IMR-90 (cell line): ENCODE results near the gene SPATA2.

Experiments used
- CTCF ChIP-seq: conservative IDR thresholded peaks from 2 replicates; pipeline ENCODE4 v1.5.1; 2012; ENCODE audit warnings: mild to moderate bottlenecking, low read depth, low read length, improper control_type of control experiment
- FOS ChIP-seq: fragments of 150-350 bp; IDR thresholded peaks from 2 replicates; pipeline ENCODE4 v1.6.1; 2016; ENCODE audit warnings: low read depth, low read length
- RAD21 ChIP-seq: IDR thresholded peaks from 2 replicates; pipeline ENCODE4 v1.6.1; 2012; ENCODE audit warnings: low read length, improper control_type of control experiment
- SMC3 ChIP-seq: fragments of 150-350 bp; IDR thresholded peaks from 2 replicates; pipeline ENCODE4 v1.6.1; 2016; ENCODE audit warnings: low read depth, mild to moderate bottlenecking, antibody characterized with exemption, low read length, moderate library complexity
- USF2 ChIP-seq: fragments of 150-350 bp; IDR thresholded peaks from 2 replicates; pipeline ENCODE4 v1.6.1; 2017; ENCODE audit warnings: mild to moderate bottlenecking, antibody characterized with exemption, low read length, low read depth

DNA sequence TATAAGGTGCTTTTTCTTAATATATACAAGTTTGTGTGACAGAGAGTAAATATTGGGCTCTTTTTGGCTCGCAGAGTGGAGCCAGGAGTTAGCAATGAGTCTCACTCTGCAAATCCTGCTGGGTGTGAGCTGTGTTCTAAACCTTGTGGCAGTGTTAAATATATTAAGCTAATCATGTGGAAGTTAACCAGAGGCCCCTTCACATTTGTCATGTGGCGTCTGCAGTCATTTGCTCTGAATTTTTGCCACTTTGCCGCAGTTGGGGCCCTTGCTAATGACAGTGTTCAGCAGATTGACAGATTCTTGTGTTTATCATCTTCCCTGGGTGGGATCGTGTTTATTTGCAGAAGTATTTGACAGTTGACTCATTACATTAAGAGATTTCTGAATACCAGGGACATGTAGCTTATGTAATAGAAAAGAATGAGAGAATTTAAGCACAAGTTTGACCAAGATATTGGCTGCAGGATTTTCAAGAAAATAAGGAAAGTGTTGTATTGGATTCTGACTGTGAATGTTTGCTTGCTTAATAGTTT lies 37.9 kb downstream of the SPATA2 start:
- TF ChIP-seq CTCF, result no peak
- TF ChIP-seq RAD21, result no peak
- no peak for TF ChIP-seq FOS
- no peak for TF ChIP-seq SMC3
- TF ChIP-seq USF2, result no peak
